HG02642 (cell line): ENCODE results near the gene DYNC1I1.

Experiments used
- ATAC-seq: cut with Tn5 transposase; IDR thresholded peaks from one replicate; pipeline ENCODE4 v1.9.1; 2021; ENCODE audit warnings: mild to moderate bottlenecking; ENCODE audit not compliant: unreplicated experiment, poor library complexity

The DYNC1I1 gene

DNA sequence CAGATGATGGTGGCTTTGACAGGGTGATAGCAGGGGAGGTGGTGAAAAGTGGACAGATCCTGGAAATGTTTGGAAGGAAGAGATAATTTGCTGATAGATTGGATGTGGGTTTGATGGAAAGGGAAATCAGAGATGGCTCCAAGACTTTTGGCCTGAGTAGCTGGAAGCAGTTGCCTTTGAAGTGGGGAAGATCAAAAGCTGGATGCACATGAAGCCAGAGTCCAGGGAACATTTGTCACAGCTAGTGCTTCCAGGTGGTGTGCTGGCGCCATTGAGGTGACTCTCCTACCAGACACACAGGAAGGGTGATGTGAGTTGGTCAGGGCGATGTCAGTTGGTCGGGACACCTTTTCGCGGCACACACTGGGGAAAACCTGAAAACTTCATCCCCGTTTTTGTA, 15.9 kb downstream of the DYNC1I1 start:
- no peak for ATAC-seq

- ATAC-seq = no peak
Measured at GRCh38 chr7:95788884-95789283, 16.5 kb downstream of the DYNC1I1 start.

- ATAC-seq = no peak
Measured at GRCh38 chr7:95793658-95794057, 21.3 kb downstream of the DYNC1I1 start.

DNA sequence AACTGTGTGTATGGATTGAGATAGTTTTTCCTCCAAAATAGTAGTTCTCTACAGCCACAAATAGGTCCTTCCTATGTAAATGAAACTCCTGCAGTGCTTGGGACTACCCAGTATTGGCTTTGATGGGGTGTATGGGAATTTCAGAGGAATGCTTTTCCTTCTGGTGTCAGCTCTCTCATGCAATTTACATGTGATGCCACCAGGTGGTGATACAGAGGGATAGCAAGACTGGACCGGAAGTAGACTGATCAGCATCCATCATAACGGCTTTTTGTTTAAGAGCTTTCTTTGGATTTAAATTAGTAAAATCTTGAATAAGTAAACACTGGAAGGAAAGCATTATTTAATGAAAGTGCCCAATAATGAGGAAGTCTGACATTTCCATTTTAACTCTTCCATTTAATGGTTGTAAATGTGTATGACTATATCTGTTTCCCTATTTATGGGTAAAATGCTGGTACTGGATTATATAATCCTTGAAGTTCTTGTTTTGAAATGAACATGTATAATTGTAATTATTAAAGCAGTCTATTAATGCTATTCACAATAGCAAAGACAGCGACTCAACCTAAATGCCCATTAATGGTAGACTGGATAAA, 22.7 kb downstream of the DYNC1I1 start:
- no peak for ATAC-seq

- no peak for ATAC-seq
Measured at GRCh38 chr7:95796617-95797016, 24.3 kb downstream of the DYNC1I1 start.

DNA sequence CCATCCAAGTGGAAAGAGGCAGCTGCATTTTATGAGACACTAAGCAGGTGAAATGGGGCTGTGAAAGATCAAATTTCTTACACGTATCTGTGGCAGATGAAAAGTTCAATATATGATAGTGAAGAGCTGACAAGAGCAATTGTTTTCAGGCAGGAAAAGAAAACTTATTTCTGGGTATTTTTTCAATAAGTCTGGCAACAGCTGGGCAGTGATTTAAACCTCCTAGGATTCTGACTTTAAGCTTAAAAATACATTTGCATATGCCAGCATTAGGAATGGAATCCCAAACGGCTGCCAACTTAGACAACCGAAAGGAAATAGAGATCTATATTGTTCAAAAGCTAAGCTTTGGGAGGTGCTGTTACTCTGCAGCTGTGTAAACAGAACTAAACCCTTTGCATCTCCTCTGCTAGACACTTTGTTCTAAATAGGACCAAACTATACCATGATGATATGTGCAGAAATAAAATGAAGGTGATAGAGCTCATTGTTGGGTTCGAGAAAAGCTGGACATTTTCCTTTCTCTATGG, 26.1 kb downstream of the DYNC1I1 start:
- ATAC-seq = no peak

DNA sequence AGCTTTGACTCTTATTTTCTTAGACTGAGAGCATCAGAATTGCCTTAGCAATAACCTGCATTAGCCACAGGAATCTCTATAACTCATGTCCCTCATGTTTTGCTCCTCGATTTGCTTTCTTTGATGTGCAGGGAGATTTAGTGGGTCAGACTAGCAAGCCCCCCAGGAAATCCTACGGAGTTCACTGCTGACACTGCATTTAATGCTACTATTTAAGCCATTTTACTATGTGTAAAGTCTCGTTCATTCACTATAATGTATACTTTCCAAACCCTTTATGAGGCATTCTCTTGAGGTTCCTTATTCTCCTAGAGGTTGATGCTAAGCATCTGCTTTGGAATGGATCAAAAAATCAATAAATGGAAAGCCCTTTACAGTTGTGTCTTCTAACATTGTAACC, 28.4 kb downstream of the DYNC1I1 start:
- no peak for ATAC-seq

- no peak for ATAC-seq
Measured at GRCh38 chr7:95802270-95802669, 29.9 kb downstream of the DYNC1I1 start.

DNA sequence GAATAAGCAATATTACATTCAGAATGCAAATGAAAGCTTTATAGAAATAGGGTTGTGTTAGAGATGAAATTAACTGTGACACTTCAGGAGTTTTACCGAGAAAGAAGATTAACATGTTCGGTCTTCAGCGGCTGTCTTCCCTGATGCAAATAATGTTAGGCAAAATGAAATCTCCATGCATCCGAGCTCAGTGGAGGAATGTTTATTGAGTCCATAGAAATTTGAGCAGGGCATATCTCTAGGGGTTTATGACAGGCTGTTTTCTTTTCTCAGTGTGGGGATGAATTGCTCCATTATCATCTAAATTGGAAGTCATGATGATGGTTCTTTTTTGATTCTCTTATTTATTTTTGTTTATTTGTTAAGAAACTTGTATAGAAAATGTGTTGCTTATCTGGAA, 31.7 kb downstream of the DYNC1I1 start:
- no peak for ATAC-seq

GRCh38 chr7:95805909-95806308, 33.6 kb downstream of the DYNC1I1 start:
- no peak for ATAC-seq

DNA sequence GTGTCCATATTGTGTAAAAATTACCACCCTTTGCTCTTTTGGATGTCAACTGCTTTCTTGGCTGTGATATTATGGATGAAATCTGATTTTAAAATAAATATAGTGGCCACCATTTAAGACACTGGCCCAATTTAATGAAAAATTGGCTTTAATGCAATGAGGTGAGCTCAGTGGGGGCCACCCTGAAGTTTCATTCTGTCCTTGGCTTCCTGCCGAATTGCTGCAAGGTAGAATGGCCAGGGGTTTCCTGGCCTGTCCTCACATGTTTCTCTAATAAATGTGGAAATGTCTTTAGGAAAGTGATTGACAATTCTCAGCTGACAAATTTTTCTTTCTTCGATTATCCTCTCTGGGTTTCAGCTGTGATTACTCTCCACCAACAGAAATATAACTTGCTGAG, 36.0 kb downstream of the DYNC1I1 start:
- no peak for ATAC-seq

GRCh38 chr7:95811846-95812445, 39.6 kb downstream of the DYNC1I1 start:
- ATAC-seq = no peak

DNA sequence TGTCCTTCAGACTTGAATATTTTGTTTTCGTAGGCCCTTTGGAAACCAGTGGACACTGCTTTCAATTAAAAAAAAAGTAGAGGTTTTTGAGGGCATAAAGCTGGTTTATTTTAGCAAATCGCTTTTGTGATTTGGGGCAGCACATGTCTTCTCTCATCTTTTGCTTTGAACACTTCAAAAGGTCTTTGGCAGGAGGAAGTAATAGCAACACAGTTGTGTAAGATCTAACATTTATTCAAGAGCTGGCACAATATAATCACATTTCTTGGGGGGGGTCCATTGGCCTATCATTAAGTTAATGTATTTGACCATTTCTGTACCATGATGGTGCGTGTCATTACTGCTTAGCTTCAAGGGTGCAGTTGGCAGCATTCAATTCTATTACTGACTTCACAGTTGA, 42.4 kb downstream of the DYNC1I1 start:
- ATAC-seq = no peak

GRCh38 chr7:95817866-95818640, 45.7 kb downstream of the DYNC1I1 start:
- no peak for ATAC-seq

- ATAC-seq = no peak
Measured at GRCh38 chr7:95820778-95821177, 48.4 kb downstream of the DYNC1I1 start.

- no peak for ATAC-seq
Measured at GRCh38 chr7:95822717-95823116, 50.4 kb downstream of the DYNC1I1 start.

DNA sequence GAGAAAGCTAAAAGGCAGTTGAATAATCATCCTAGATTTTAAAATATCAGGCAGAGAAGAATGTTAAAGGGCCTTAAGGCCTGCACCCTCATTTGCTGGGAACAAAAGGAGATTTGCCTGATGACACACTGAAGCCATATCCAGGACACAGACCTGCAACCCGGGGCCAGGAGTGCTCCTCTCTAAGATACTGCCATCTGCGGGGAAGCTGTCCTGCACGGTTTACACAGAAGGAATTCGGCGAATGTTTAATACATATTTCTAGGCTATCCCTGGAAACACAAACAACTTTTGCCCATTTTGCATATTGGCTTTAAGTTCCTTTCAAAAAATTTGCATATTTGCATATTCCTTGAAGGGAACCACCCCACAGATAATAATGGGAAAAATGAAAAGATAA, 52.3 kb downstream of the DYNC1I1 start:
- ATAC-seq = no peak

DNA sequence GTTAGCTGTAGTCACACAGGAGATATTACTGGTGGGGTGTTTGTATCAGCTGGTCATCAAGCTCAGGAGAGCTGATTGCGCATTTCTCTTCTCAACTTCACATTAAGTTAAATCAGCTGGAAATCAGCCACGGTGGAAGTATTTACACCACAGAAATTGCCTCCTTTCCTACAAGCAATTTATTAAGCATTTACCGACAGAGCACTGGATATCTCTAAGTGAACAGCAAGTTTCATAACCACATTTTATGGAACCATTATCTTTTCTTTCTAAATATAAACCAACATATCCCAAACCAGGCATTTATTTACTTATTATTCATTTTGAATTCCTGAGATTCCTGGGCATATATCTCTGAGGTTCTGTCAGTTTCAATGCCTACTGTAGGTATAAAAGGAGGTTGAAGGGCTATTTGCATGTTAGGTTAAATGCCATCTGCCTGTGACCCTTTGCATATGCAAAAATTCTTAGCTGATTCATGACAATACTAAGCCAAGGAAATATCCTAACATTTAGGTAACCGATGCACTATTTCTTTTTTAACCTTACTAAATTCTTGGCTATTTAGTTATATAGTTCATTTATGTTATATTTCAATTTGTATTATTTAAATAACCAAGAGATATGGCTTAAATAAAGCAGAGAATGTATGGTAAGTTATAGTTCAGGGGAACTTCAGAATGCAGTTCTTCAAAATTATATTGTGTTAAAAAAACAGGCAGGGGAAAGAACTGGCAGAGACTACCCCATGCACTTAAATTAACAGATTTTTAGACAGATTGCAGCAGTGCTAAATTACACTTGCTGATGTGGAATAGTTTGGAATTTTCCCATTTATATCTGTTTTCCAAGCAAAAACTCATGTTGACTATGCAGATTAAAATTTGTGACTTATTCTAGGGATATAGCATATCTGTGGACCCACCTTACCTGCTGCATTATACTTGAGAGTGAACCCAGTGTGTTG, 56.8 kb downstream of the DYNC1I1 start:
- no peak for ATAC-seq

DNA sequence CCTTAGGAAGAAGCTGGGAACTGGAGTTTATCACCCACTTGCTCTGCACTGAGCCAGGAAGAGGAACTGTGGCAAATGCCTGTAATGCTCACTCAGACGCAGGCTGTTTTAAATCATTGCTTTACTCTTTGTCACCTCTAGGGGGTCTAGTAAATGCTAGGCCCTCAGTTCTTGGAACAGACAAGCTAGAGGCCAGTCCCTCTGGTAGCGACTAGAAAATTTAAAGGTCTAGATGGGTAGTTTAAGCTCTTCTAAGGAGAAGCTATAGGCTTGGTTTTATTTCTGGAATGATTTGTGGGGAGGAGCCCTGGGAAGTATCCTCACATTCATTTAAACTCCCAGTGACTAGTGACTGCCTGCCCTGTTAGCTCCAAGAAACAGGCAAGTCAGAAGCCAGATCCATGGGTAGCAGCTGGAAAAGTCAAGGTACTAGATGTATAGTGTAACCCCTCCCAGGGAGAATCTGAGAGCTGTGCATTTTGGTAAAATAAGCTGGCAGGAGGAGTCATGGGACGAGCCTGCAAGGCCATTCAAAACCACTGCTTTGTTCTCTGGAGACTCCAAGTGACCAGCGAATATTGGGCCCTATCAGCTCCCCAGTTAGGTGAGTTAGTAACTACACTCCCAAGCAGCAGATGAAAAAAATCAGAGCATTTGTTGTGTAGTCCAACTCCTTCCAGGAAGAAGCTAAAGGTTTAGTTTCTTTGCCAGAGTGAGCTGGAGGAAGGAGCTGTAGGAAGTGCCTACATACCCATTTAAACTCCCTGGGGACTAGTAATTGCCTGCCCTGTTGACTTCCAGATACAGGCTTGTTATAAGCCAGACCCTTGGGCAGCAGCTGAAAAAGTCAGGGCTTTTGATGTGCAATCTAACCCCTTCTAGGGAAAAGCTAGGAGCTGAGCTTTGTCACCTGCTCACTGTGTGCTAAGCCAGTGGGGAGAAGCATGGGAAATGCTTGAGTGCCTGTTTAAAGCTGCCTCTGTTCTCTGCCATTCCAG, 68.9 kb downstream of the DYNC1I1 start:
- ATAC-seq = peak; percentile 88
